NCI-H2107 treated with DMSO at 0.1 percent for 48 hours (cell line): ENCODE data around the gene GLIS1.

Source experiments
- DNase-seq: peaks from one replicate; lab custom pipeline; 2025; ENCODE audit not compliant: unreplicated experiment; lab: John Stamatoyannopoulos, UW

The GLIS1 gene

DNA sequence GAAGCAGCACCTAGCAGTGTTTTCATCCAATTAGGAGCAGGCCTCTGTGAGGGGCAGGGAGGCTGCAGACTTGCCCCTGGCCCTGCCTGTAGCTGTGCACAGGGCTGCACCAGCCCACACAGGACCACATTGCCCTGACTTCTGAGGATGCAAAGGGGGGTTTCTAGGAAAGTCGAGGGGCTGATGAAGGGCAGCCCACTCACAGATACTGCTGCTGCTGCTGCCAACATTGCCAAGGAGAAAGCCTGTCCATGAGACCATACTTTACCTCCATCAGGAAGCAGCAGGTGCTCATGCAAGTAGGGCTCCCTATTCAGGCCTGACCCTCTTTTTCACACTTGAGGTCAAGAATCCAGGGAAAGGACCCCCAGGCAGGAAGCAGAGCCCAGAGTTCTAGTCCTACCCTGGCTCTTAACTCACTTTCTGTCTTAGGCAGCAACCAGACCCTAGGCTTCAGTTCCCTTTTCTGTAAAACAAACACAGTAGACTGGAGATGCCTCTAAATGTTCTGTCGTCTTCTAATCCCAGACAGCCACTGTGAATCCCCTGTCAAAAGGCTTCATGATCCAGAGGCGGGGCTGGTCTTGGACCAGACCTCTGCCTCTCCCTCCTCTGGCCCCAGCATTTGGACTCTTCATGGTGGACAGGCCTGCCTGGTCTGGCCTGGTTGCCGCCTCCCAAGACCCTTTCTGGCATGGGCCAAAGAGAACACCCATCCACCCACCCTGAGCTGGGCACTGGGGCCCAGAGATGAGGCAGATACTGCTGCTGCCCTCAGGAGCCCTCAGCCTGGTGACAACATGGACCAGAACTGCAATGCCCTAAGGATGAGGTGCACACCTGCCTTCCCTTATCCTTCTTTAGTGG lies 120.2 kb downstream of the GLIS1 start:
- no peak for DNase-seq

DNA sequence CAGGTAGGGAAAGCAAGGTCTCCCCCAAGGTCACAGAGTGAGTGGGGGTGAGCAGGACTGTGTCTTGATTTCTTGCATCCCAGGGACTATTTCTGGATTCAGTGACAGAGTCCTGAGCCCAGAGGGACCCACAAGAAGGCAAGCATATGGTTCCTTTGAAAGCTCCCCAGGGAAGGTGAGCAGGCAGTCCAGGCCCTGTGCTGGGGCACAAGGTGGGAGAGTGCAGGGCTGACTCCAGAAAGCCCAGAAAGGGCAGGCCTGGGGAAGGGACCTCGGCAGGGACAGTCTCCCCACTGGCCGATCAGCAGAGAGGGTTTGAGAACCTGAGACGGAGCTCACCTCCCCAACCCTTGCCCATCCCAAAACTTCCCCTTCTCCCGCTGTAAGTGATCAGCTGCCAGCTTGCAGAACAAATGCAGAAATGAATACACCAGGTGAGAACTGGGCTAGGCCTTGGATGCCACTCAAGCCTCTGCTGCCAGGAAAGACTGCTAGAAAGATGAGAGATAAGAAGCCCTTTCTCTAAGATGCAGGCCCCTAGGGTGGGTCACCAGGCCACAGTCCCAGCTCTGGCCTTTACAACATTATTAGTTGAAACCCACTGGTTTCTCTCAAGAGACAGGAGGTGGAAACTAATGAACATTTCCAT lies 121.0 kb downstream of the GLIS1 start:
- DNase-seq: no peak

DNA sequence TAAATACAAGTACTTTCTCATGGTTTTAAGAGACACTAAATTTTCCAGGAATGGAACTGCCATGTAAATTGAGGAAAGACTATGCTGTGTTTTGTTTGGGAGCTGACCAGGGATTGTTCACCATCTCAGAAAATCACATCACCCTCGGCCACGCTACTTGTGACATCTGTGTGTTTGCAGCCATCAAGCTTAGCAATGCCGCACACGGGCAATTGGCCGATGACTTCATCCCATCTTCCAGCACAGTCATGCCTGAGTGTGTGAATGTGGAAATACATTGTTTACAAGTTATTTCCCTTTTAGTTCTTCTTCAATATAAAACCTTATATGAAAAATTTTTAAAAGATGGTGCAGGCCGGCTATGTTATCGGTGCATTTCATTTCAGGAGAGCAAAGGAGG lies 121.6 kb downstream of the GLIS1 start:
- DNase-seq: no peak

DNA sequence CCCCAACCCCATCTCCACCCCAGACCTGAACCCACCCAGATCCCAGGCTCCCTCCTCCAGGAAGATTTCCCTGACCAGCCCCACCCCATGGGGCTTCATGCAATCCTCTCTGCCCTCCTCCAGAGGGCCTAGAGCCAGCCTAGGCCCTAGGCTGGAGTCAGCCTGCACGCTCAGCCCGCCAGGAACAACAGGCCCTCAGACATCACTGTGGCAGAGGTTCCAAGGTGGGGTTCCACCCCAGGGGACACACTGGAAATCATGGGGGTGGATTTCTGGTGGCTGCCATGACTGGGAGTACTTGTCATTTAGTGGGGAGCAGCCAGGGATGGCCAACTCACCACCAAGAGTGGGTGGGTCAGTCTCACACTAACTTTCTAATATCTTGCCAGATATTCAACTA lies 122.0 kb downstream of the GLIS1 start:
- DNase-seq: no peak

DNA sequence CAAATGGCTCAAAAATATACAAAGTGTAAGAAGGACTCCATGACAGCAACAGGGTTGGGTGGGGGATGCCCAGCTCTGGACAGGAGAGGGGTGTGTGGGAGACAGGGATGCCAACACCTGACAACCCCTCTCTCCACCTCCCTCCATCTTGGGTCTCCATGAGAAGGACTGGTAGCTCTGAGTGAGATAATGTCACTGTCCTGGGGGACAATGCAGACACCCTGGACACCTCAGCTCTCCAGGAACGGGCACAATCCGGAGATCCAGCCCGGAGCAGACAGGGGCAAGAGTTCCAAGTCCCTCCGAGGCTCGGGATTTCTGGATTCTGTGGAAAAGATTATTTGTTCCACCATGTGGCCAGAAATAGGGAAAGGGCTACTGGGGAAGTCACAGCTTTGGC lies 122.5 kb downstream of the GLIS1 start:
- DNase-seq: no peak

DNA sequence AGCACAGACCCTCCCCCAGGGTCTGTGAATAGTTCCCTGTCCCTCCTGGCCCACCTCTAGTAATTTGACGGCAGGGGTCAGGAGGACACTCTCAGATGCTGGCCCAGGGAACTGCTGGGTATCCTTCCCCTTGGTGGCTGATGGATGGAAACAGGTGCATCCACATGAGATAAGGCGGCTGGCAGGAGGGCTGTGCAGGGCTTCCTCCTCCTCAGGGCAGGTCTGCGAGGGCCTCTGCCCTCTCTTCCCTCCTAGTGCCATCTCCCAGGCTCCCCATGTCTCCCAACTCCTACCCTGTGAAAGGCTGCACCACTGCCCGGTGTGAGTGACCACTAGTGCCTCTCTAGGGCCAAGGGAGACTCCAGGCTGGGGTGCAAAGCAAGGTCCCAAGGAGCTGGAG lies 123.9 kb downstream of the GLIS1 start:
- no peak for DNase-seq

DNA sequence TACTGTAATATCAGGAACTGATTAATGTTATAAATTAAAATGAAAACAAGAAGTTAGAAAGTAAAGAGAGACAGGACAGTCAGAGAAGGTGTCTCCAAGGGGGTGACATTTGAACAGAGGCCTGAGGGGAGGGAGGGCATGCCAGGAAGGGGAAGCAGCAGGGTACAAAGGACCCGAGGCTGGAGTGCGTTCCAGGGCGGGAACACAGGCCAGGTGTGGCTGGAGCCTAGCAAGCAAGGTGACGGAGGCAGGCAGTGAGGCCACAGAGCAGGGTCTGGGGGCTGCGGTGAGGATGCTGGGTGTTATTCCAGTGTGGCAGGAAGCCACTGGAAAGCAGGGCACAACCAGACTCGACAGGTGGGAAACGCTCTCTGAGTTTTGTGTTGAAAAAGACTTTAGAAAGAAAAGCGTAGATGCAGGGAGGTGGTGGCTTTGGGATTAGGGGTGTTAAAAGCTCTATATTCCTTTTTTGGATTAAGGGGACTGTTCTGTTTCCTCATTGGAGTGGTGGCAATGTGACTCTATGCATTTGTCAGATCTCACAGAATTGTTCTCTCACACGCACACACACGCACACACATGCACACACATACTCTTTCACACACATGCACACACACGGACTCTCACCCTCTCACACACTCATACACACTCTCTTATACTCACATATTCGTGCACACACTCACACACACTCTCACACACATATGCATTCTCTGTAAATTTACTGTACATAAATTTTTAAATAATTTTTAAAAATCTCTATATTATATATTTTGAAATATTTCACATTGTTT lies 124.5 kb downstream of the GLIS1 start:
- DNase-seq: no peak

DNA sequence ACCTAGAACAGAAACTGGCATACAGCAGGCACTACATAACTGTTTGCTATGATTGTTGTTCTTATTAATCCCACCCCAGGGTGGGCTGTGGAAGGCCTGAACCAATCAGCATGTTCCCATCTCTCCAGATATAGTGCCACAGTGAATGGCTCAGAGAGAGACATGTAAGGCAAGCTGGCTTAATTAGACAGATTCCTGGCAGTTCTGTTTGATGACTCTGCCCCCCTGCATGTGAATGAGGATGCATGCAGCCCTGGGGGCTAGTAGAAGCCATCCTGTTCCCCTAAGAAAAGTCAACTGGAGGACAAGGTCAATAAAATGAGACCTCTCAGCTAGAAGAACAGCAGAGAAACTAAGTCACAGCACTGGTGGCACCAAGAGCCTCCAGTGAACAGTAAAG lies 130.3 kb downstream of the GLIS1 start:
- DNase-seq: no peak

DNA sequence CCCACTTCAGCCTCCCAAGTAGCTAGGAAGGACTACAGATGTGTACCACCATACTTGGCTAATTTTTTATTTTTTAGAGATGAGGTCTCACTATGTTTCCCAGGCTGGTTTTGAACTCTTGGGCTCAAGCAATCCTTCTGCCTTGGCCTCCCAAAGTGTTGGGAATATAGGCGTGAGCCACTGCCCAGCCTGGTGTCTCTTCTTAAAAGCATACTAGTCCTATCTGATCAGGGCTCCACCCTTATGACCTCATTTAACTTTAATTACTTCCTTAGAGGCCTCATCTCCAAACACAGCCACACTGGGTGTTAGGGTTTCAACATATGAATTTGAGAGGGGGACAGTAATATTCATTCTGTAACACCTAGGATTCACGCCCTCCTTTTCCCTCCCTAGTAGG lies 130.9 kb downstream of the GLIS1 start:
- DNase-seq: no peak

DNA sequence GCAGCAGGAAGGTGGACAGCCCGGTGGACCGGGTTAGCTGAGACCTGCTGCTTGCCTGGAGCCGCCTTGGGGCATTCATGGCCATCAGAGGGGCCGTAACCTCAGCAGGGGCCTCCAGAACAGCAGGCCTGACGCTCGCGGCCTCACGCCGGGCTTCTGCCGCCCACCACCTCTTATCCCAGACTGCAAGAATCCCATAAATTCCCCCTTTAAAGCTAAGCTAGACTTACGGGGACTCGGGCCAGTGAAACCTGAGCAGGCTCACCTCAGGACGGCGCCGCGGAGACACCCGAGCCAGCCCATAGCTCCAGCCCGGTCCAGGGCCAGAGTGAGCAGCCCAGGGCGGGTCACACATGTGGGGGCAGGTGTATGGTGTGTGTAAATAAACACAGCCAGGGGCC lies 132.3 kb downstream of the GLIS1 start:
- no peak for DNase-seq

DNA sequence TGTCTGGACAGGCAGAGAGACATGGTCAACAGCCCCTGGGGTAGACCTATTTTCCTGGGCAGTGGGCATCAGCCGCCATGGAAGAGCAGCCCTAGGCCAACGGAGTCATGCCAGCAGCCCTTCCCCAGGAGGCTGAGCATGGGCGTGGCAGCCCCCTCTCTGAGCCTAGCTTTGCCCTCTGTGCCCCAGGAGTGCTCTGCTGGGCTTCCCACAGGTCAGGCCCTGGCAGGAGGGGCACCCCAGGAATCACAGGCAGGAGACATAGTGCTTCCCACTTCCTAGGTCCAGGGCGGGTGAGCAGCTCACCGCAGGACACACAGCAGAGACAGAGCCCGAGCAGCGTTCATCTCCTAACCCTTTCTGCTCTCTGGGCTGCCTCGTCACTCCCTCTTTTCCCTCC lies 132.8 kb downstream of the GLIS1 start:
- no peak for DNase-seq

DNA sequence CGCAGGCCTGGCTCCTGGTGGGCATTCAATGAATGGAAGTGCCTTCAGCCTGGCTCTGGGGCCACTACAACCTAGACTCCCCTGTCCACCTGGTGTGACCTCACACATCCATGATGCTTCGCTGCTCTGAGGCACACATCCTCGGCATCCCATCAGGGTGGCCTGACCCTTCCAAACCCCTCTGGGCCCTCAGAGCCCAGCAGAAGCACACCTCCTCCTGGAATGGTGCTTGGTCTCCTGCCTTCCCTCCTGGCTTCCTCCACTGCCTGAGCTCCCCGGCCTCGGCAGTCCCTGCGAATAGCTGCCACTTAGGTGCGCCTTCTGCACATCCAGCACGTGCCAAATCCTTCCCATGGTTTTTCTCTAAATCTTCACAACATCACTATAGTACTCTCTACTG lies 133.8 kb downstream of the GLIS1 start:
- no peak for DNase-seq

DNA sequence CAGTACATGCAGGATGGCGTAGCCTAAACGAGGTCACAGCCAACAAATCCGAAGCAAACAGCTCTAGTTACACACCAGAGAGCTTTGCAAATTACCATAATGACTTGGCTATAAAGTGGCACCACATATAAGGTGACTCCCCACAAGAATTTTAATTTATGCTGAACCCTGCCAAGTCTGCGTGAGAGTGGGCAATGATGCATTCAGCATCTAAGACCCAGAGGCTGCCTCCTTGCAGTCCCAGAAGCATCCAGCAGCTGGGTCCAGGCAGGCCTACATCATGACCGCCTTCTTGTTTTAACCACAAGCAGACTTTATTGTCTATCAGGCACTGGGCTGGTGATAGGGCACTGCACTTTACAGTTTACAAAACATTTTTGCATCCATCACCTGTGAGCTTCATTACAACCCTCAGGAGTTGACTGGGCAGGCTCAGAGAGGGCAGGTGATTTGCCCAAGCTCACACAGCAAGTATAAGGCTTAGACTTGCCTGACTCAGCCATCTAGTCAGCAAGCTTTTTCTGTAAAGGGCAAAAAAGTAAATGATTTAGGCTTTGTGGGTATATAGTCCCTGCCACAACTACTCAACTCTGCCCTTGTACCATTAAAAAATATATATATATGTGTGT lies 134.6 kb downstream of the GLIS1 start:
- peak; percentile 21 for DNase-seq

DNA sequence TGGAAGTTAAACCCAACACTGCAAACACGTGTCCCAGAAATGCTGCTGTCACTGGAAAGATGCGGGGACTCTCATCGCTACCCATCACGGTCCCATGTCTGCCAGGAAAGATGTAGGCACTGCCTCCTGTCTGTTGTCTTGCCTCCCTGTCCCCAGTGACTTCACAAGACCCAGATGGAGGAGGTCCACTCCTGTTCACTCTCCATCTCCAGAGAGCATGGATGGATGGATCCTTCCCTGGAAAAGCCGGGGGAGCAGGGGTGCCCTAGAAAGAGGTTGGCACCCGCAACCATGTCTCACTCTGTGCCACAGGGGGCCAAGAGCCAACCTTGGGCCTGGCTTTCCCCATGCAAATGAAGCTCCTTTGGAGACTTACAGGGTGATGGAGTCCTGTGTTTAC lies 135.5 kb downstream of the GLIS1 start:
- DNase-seq: no peak

DNA sequence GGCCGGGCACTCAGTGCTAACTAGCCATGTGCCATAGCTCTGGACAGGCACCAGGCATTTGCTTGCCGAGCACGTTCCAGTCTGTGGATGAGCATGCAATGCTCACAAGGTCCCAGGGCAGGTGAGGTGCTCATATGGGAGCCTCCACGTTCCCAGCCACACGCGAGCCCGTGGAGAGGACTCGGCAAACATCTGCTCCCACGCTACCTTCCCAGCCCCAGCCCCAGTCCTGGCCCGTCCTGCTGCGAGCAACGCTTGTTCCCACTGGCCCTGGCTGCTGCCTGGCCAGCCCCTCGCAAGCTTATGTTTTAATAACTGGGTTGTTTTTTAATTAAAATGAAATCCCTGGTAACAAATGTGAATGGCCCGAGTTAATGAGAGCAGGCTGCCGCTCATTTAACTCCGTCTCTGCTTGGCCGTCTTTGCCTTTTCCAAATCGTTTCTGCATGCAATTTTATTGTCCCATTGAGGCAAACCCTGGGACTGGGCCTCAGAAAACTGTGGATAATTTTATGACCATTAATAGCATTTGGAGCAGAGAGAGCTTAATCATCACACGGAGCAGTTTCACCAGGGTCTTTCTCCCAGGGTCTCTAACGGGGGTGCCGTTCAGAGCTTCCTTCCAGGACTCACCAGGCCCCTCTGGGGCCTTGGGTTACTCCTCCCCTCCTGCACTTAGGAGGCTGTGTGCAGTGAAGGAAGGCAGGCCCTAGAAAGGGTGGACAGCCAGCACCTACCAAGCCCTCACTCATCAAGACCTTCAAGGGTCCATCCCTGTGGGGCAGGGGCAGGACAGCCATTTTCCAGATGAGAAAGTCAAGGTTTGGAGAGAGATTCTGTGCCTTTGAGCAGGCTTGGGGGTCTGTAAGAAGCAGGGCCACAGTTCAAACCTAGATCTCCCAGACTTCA lies 136.8 kb downstream of the GLIS1 start:
- DNase-seq: no peak

DNA sequence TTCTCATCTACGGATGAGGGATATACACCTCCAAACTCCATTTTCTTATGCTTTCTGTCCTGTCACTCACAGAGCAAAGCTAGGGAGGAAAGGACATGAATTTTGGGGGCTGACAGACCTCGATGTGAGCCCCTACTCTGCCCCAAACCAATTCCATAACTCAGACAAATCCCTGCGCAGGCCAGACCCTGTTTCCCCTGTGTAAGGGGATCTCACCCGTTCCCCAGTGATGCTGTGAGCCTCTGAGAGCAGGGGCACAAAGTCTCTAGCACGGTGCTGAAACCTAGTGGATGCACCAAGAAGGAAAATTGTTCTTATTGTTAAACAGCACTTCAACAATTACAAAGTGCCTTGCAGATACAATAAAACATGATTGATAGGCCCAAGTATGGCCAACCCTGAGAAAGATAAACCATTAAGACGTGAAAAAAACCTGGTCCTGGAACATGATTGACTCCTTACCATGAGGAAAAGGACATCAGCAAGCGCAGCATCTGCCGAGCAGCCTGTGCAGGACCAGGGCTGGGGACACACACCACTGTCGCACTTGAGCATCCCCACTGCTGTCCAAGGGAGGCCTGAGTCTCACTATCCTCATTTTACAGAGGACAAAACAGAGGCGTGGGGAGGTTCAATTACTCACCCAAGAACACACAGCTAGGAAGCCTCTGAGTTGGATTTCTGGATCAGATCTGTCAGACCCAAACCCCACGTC lies 137.8 kb downstream of the GLIS1 start:
- no peak for DNase-seq

DNA sequence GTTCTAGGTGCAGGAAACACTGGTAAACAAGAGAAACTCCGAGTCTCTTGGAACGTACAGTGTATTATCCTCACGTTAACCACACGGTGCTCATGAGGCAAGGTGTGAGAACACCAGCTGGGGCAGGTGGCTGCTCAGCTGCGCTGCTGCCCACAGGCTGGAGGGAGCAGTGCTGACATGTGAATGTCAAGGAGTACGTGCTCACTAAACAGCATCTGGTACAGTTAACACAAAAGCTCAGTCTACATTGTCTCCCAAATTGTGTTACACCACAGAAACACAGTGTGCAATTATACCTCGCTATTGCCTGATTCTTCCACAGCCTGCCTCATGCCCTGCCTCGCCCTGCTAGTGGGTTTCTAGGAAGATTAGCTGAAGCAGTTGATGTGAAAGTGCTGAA lies 138.4 kb downstream of the GLIS1 start:
- DNase-seq: no peak

DNA sequence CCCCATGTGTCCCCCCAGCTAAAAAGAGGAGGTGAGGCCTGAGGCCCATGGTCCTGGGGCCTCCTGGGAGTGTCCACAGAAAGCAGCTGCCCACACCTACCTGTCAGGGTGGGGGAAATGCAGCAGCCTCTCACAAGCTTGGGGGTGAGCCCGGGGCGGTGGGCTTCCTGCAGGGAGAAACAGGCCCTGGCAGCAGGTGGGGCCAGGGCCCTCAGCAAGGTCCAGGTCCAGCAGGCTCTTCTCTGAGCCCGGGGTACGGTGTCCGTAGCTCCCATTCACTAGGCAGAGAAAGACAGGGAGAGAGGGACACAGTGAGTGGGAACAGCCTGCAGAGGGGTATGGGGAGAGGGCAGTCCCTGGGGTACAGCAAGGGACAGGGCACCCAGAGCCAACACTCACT lies 139.0 kb downstream of the GLIS1 start:
- no peak for DNase-seq

DNA sequence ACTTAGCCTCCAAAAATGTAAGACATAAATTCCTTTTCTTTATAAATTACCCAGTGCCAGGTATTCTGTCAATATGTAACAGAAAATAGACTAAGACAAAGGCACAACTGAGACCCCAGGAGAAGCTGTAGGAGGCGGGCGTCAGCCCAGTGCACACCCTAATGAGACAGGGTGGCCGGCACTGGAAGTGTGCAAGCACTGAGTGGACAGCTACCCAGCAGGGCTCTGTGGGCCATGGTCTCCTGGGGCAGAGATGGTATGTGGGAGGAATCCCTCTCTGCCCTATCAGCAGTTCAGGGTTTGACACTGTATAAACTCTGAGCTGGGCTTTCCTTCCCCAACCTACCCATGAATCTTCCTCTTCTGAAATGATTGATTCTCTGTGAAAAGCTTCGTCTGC lies 139.5 kb downstream of the GLIS1 start:
- DNase-seq: no peak

DNA sequence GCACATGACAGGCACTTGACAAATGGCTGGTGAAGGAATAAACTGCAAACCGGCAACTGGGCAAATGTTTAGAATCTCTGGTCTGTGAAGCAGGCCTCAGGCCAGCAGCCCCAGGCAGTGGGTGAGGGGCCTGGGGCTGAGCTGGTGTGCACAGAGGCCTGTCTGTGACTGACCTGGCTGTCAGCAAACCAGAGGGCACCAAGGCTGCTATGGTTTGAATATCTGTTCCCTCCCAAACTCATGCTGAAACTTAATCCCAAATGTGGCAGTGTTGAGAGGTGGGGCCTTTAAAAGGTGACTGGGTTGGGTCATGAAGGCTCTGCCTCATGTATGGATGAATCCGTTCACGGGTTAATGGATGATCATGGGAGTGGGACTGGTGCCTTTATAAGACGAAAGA lies 140.0 kb downstream of the GLIS1 start:
- DNase-seq: no peak
